NCI-H69 (cell line): ENCODE data around the gene PCBP2.
A peak's percentile ranks its signal among the peaks of the same experiment; 100 is the strongest.
"Not testable (repeated sequence)": the region's sequence is repeated elsewhere in the genome, so short reads cannot be mapped to it uniquely, and the experiment has no call there.

Experiments
- DNase-seq: peaks from one replicate; lab custom pipeline; 2025; lab: John Stamatoyannopoulos, UW

PCBP2 gene

GRCh38 chr12:53451661-53452158 lies at the start of gene PCBP2:
TSS of gene PCBP2 (plus strand) at chr12:53452102. CDS start at chr12:53454801, 2,699 bp downstream.
- peak; percentile 100 for DNase-seq

GRCh38 chr12:53402351-53402750 lies 49.6 kb upstream of the PCBP2 start:
- DNase-seq, result not testable (repeated sequence)

GRCh38 chr12:53402871-53403270 lies 49.0 kb upstream of the PCBP2 start:
- no peak for DNase-seq

- no peak for DNase-seq
Observed at GRCh38 chr12:53410951-53411350, 41.0 kb upstream of the PCBP2 start.

GRCh38 chr12:53413485-53414204 lies 38.3 kb upstream of the PCBP2 start:
- DNase-seq, result no peak

GRCh38 chr12:53414756-53415417 lies 37.0 kb upstream of the PCBP2 start:
- no peak for DNase-seq

- DNase-seq, result peak; percentile 73
Observed at GRCh38 chr12:53415752-53416389, 36.0 kb upstream of the PCBP2 start.

- not testable (repeated sequence) for DNase-seq
Observed at GRCh38 chr12:53417291-53417816, 34.5 kb upstream of the PCBP2 start.

- DNase-seq, result no peak
Observed at GRCh38 chr12:53418221-53418620, 33.7 kb upstream of the PCBP2 start.

GRCh38 chr12:53419756-53420155 lies 32.1 kb upstream of the PCBP2 start:
- DNase-seq, result peak; percentile 67

- not testable (repeated sequence) for DNase-seq
Observed at GRCh38 chr12:53422247-53422646, 29.7 kb upstream of the PCBP2 start.

GRCh38 chr12:53423597-53423996 lies 28.3 kb upstream of the PCBP2 start, which contains the start of gene AMHR2:
TSS of gene AMHR2 (plus strand) at chr12:53423855. CDS start at chr12:53423935, 80 bp downstream.
- DNase-seq, result no peak

GRCh38 chr12:53424626-53425514 lies 27.0 kb upstream of the PCBP2 start:
- DNase-seq, result no peak

- DNase-seq, result no peak
Observed at GRCh38 chr12:53425515-53426150, 26.3 kb upstream of the PCBP2 start.

- no peak for DNase-seq
Observed at GRCh38 chr12:53427905-53428594, 23.9 kb upstream of the PCBP2 start.

GRCh38 chr12:53428741-53429140 lies 23.2 kb upstream of the PCBP2 start:
- DNase-seq, result no peak

- DNase-seq, result no peak
Observed at GRCh38 chr12:53430116-53430515, 21.8 kb upstream of the PCBP2 start.

GRCh38 chr12:53431187-53431586 lies 20.7 kb upstream of the PCBP2 start:
- no peak for DNase-seq

- DNase-seq, result not testable (repeated sequence)
Observed at GRCh38 chr12:53435326-53435725, 16.6 kb upstream of the PCBP2 start.

- not testable (repeated sequence) for DNase-seq
Observed at GRCh38 chr12:53439582-53439981, 12.3 kb upstream of the PCBP2 start.
